ENCODE results near the gene DPP9.

Gene DPP9

DNA sequence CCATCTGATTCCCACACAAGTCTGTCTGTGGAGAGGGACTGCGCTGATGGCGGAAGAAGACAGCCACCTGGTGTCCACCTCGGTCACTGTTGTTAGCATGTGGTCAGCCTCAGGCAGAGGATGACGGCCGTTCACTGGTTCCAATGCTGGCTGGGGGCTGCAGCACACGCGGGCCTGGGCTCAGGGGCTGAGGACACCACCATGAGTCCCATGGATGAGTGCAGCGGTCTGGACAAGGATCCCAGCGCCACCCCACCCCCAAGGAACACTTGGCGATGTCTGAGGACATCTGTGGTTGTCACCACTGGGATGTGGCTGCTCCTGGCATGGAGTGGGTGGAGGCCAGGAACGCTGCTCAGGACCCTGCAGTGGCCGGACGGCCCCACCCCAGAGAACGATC is 10.9 kb downstream of the DPP9 start:
- DNase-seq (ENCODE audit: low read depth in 3 of 3, low spot score in 1 of 3): no peak

DNA sequence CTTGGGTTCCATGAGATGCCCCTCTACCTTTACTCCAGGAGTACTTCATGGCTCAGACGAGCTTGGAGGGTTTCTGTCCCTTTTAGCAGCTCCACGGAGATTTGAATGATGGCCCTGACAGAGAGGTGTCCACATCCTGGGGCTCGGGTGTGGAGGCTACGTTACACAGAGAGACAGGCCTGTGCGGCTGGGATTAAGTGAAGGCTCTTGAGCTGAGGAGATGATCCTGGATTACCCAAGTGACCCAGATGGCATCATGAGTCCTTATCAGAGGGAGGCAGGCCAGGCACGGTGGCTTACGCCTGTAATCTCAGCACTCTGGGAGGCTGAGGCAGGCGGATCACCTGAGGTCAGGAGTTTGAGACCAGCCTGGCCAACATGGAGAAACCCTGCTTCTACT is 12.4 kb downstream of the DPP9 start:
- DNase-seq (ENCODE audit: low read depth in 3 of 3, low spot score in 1 of 3): no peak

- DNase-seq (ENCODE audit: low read depth in 3 of 3, low spot score in 1 of 3): no peak
Measured at GRCh38 chr19:4710281-4710600, 13.4 kb downstream of the DPP9 start.

GRCh38 chr19:4709440-4710280 is 14.0 kb downstream of the DPP9 start:
- DNase-seq (ENCODE audit: low read depth in 3 of 3, low spot score in 1 of 3): no peak

DNA sequence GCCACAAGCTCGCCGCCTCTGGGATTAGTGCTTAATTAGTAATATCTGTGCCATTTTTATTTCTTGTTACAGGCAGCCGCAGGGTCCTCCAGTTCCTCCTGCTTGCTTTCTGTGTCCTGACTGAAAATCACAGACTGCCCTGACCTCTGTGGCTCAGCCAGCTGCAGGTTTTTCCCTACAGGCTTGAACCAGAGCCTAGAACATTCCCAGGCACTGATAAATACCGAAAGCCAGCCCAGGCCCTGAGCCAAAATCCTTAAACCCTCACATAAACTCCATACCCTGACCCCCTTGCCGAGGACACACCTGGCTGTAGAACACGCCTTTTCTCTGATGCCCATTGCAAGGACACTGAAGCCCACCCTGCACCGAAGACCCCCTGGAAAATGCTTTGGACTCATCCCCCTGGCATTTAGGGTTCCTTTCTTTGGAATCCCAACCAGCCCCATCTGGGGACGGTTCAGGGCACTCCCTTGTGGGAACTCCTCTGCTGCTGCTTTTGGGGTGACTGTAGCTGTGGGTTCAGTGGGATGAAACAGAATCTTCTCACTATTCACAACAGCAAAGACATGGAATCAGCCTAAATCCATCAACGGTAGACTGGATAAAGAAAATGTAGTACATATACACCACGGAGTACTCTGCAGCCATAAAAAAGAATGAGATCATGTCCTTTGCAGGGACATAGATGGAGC is 15.5 kb downstream of the DPP9 start:
- DNase-seq (ENCODE audit: low read depth in 3 of 3, low spot score in 1 of 3): no peak

GRCh38 chr19:4707322-4707721 is 16.3 kb downstream of the DPP9 start:
- no peak for DNase-seq (ENCODE audit: low read depth in 3 of 3, low spot score in 1 of 3)

DNA sequence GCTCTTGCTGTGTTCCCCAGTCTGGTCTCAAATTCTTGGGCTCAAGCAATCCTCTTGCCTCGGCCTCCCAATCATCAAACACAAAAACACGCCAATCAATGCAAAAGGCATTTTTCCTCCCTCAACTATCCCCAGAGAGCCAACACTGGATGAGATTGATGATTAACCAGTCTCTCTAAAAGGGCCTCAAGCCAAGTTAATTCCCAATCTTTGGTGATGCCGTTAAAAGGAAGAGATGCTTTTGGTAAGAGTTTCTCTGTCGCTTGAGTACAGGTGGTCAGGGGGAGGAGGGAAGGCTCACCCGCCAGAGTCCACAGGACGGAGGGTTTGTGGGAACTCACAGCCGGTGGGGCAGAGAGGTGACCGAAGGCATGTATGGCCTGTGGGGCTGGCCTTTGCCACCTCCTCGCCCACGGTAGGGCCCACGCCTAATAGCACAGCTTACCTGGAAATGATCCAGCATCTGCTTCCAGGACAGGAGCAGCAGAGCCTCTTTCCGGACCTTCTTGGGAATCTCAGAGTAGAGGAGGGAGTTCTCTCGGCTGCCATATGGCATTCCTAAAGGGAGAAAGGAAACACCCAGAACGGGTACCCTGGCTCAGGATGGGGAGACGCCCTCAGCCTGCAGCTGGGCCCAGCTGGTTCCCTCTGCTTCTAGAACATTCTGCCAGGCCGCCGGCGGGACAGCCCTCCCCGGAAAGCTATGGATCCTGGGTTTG is 18.1 kb downstream of the DPP9 start:
- DNase-seq (ENCODE audit: low read depth in 3 of 3, low spot score in 1 of 3): no peak

- DNase-seq (ENCODE audit: low read depth in 3 of 3, low spot score in 1 of 3): no peak
Measured at GRCh38 chr19:4704317-4704673, 19.3 kb downstream of the DPP9 start.

- no peak for DNase-seq (ENCODE audit: low read depth in 3 of 3, low spot score in 1 of 3)
Measured at GRCh38 chr19:4703671-4704316, 19.8 kb downstream of the DPP9 start.

DNA sequence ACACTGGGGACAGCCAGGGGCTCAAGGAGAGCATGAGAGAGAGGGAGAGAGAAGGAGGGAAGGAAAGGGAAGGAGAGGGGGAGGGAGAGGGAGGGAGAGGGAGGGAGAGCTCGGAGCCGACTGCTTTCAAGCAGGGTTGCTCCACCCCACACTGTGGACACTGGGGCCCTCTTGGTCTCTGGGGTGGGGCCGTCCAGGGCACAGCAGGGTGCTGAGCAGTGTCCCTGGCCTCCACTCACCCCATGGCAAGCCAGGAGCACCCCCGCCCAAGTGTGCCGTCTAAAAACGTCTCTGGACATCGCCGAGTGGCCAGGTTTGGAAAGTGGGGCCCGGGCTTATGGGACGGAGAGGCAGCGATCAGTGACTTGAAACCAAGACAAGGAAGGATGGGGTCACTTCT is 20.9 kb downstream of the DPP9 start:
- DNase-seq (ENCODE audit: low read depth in 3 of 3, low spot score in 1 of 3): no peak

- no peak for DNase-seq (ENCODE audit: low read depth in 3 of 3, low spot score in 1 of 3)
Measured at GRCh38 chr19:4701557-4701956, 22.1 kb downstream of the DPP9 start.

GRCh38 chr19:4700693-4700970 is 23.0 kb downstream of the DPP9 start:
- DNase-seq (ENCODE audit: low read depth in 3 of 3, low spot score in 1 of 3): no peak

DNA sequence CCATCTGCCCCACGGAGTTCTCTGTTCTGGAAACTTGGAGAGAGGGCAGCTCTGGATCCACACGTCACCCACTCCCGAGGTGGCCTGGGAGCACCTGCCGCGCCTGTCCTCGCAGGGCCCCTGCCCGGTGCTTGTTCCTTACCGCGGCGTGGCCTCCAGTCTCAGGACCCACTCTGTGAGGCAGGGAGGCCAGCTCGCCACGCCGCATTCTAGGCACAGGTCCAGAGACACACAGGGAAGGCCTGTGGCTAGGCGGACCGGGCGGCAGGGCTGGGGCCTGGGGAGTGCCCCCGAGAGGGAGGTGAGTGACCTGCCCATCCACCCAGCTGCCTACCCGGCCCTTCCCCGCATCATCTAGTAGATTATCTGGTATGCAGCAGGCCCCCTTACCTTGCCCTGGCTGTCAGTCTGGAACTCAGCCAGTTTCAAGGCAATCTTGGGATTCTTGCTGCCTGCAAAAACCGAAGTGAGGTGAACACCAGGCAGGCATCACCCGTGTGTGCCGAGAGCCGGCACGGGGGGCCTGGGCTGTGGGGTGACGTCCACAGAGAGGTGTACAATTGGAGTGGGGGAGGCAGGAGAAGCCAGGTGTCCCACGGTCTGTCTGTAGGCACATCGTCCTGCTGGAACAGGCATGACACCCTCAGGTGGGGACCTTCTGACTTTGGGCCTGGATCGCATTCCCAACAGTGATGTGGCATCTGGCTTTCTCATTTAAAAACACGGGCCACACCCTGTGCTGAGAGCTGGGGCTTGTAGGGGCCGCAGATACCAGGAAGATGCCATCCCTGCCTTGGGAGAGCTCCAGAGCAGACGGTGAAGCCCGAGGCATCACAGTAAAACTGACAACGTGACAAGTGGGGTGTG is 23.6 kb downstream of the DPP9 start:
- no peak for DNase-seq (ENCODE audit: low read depth in 3 of 3, low spot score in 1 of 3)

DNA sequence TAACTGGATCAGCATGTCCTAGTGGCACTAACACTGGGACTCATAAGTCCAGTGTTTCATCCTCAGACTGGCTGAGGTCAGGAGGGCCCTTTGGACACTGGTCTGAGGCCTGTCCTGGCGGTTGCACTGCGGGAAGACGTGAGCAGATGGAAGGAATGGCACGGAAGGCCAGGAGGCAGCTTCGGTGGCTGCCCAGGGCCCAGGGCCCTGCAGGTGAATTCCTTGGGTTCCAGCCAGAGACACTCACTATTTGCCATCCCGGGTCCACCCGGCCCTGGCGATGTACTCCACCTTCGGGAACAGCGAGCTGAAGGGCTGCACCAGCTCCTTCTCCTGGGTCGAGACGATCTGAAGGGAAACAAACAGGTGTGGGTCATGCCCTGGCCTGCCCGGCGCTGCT is 26.3 kb downstream of the DPP9 start:
- DNase-seq (ENCODE audit: low read depth in 3 of 3, low spot score in 1 of 3): no peak

GRCh38 chr19:4695224-4695731 is 28.4 kb downstream of the DPP9 start:
- no peak for DNase-seq (ENCODE audit: low read depth in 3 of 3, low spot score in 1 of 3)

- no peak for DNase-seq (ENCODE audit: low read depth in 3 of 3, low spot score in 1 of 3)
Measured at GRCh38 chr19:4694211-4694987, 29.2 kb downstream of the DPP9 start.

DNA sequence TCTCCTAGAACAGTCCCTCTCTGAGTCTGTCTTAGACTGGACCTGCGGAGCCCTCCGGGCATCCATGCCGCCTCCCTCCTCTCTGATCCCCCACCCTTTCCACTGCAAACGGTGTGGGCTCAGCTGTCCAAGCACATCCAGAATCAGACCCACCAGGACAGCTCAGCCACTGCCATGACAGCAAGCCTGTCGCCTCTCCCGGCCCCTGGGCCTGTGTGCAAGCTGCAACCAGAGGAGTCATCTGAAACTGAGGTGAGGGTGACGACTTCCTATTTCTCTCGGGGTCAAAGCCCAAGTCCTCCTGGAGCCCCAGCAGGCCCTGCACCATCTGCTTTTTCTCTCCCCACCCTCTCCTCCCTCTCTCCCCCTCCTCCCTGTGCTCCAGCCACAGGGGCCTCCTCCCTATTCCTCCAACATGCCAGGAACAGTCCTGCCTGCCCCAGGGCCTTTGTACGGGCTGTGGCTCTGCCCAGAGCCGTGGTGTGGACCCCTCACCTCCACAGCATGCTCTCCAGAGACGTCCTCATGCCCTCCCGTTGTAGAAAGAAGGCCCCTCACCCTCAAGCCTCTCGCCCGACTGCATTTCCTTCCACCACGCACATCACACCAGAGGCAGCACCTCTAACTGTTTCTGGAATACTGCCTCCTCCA is 30.0 kb downstream of the DPP9 start:
- DNase-seq (ENCODE audit: low read depth in 3 of 3, low spot score in 1 of 3): no peak

GRCh38 chr19:4693078-4693350 is 30.6 kb downstream of the DPP9 start:
- no peak for DNase-seq (ENCODE audit: low read depth in 3 of 3, low spot score in 1 of 3)

- no peak for DNase-seq (ENCODE audit: low read depth in 3 of 3, low spot score in 1 of 3)
Measured at GRCh38 chr19:4692251-4693077, 31.2 kb downstream of the DPP9 start.
